GM21528 (cell line): ENCODE data around the gene KIN.
"Not testable (repeated sequence)": the region's sequence is repeated elsewhere in the genome, so short reads cannot be mapped to it uniquely, and the experiment has no call there.

Source experiments
- ATAC-seq: cut with Tn5 transposase; IDR thresholded peaks from one replicate; pipeline ENCODE4 v1.9.1; 2021; ENCODE audit warnings: mild to moderate bottlenecking, moderate library complexity; ENCODE audit not compliant: unreplicated experiment, low FRiP score

The KIN gene

GRCh38 chr10:7787857-7788638, at the start of gene KIN, which contains the start of gene ATP5F1C:
TSS of gene KIN (minus strand) at chr10:7787993. CDS start at chr10:7787933, 60 bp downstream.
TSS of gene ATP5F1C (plus strand) at chr10:7788177. CDS start at chr10:7788208, 31 bp downstream.
- ATAC-seq, result peak; percentile 92

- no peak for ATAC-seq
Measured at GRCh38 chr10:7836571-7836970, 48.8 kb upstream of the KIN start.

- no peak for ATAC-seq
Measured at GRCh38 chr10:7834262-7834661, 46.5 kb upstream of the KIN start.

- ATAC-seq, result no peak
Measured at GRCh38 chr10:7833210-7833609, 45.4 kb upstream of the KIN start.

GRCh38 chr10:7832060-7832459, 44.3 kb upstream of the KIN start:
- ATAC-seq, result no peak

GRCh38 chr10:7829289-7829834, 41.6 kb upstream of the KIN start:
- no peak for ATAC-seq

GRCh38 chr10:7826971-7827370, 39.2 kb upstream of the KIN start:
- ATAC-seq, result no peak

GRCh38 chr10:7824251-7824650, 36.5 kb upstream of the KIN start:
- no peak for ATAC-seq

GRCh38 chr10:7819121-7819460, 31.3 kb upstream of the KIN start:
- ATAC-seq, result peak; percentile 38

GRCh38 chr10:7818295-7819120, 30.7 kb upstream of the KIN start, which contains the start of gene TAF3:
TSS of gene TAF3 (plus strand) at chr10:7818505. CDS start at chr10:7818710, 205 bp downstream.
- peak; percentile 88 for ATAC-seq

- peak; percentile 13 for ATAC-seq
Measured at GRCh38 chr10:7817984-7818294, 30.1 kb upstream of the KIN start.

GRCh38 chr10:7817576-7817975, 29.8 kb upstream of the KIN start:
- ATAC-seq, result no peak

- ATAC-seq, result no peak
Measured at GRCh38 chr10:7813481-7813880, 25.7 kb upstream of the KIN start.

GRCh38 chr10:7811743-7812142, 23.9 kb upstream of the KIN start:
- ATAC-seq, result not testable (repeated sequence)

- no peak for ATAC-seq
Measured at GRCh38 chr10:7811000-7811399, 23.2 kb upstream of the KIN start.

GRCh38 chr10:7810443-7810842, 22.6 kb upstream of the KIN start:
- no peak for ATAC-seq

- no peak for ATAC-seq
Measured at GRCh38 chr10:7808686-7809267, 21.0 kb upstream of the KIN start.

GRCh38 chr10:7804741-7805140, 16.9 kb upstream of the KIN start:
- no peak for ATAC-seq

- ATAC-seq, result no peak
Measured at GRCh38 chr10:7804216-7804615, 16.4 kb upstream of the KIN start.

- no peak for ATAC-seq
Measured at GRCh38 chr10:7802606-7803005, 14.8 kb upstream of the KIN start.

- no peak for ATAC-seq
Measured at GRCh38 chr10:7797582-7797981, 9.8 kb upstream of the KIN start.
